Measurements from ENCODE around the gene CABLES1.

Gene CABLES1

GRCh38 chr18:23226930-23227725, 91.8 kb downstream of the CABLES1 start:
- Histone ChIP-seq H3K4me1 (ENCODE audit: insufficient read depth, low read length, severe bottlenecking) (peaks cover 91% of the 10 kb centered on the region), H2AFZ (ENCODE audit: low read length) (no peak overlapping the region), H3K4me3 (ENCODE audit: low read depth, low read length, poor library complexity, severe bottlenecking) (no peak overlapping the region), H3F3A (ENCODE audit: insufficient read depth, low read length) (peaks cover 10% of the 10 kb centered on the region; the same call in 1 of the 2 replicates), H3K4me2 (ENCODE audit: low read length) (no peak overlapping the region), H3K27ac (ENCODE audit: low read depth, low read length, poor library complexity, severe bottlenecking) (peak overlapping the region; percentile 97), H4K20me1 (ENCODE audit: insufficient read depth, low read length) (no peaks in the 10 kb centered on the region), H3K9me2 (ENCODE audit: low read depth, low read length) (no peaks in the 10 kb centered on the region), H3K9ac (ENCODE audit: low read length) (no peak overlapping the region; the same call in 1 of the 2 replicates), H3K79me2 (ENCODE audit: insufficient read depth, low read length) (no peaks in the 10 kb centered on the region), H3K9me3 (ENCODE audit: low read length) (no peaks in the 10 kb centered on the region), H3K27me3 (ENCODE audit: insufficient read depth, low read length) (no peaks in the 10 kb centered on the region), H3K36me3 (ENCODE audit: insufficient read depth, low read length) (no peaks in the 10 kb centered on the region)
- TF ChIP-seq EZH2 (IDR thresholded peaks at IDR 0.05; ENCODE audit: borderline replicate concordance, low read length) (no peak), CTCF (IDR thresholded peaks at IDR 0.05; ENCODE audit: low read length) (no peak)

GRCh38 chr18:23227726-23228070, 92.4 kb downstream of the CABLES1 start:
- Histone ChIP-seq H3K9me2 (ENCODE audit: low read depth, low read length) (no peaks in the 10 kb centered on the region), H3F3A (ENCODE audit: insufficient read depth, low read length) (peaks cover 10% of the 10 kb centered on the region; the same call in 1 of the 2 replicates), H2AFZ (ENCODE audit: low read length) (no peak overlapping the region), H4K20me1 (ENCODE audit: insufficient read depth, low read length) (no peaks in the 10 kb centered on the region), H3K27me3 (ENCODE audit: insufficient read depth, low read length) (no peaks in the 10 kb centered on the region), H3K9ac (ENCODE audit: low read length) (peak overlapping the region; percentile 59; the same call in 1 of the 2 replicates), H3K9me3 (ENCODE audit: low read length) (no peaks in the 10 kb centered on the region), H3K4me2 (ENCODE audit: low read length) (peak overlapping the region; percentile 46), H3K36me3 (ENCODE audit: insufficient read depth, low read length) (no peaks in the 10 kb centered on the region), H3K27ac (ENCODE audit: low read depth, low read length, poor library complexity, severe bottlenecking) (peak overlapping the region; percentile 97), H3K4me3 (ENCODE audit: low read depth, low read length, poor library complexity, severe bottlenecking) (peak overlapping the region; percentile 11), H3K79me2 (ENCODE audit: insufficient read depth, low read length) (no peaks in the 10 kb centered on the region), H3K4me1 (ENCODE audit: insufficient read depth, low read length, severe bottlenecking) (peaks cover 94% of the 10 kb centered on the region)
- TF ChIP-seq EZH2 (IDR thresholded peaks at IDR 0.05; ENCODE audit: borderline replicate concordance, low read length) (no peak), CTCF (IDR thresholded peaks at IDR 0.05; ENCODE audit: low read length) (no peak)

GRCh38 chr18:23228102-23229061, 93.1 kb downstream of the CABLES1 start:
- Histone ChIP-seq H3K4me1 (ENCODE audit: insufficient read depth, low read length, severe bottlenecking) (peaks cover 91% of the 10 kb centered on the region), H3K27ac (ENCODE audit: low read depth, low read length, poor library complexity, severe bottlenecking) (peak overlapping the region; percentile 97), H3K9ac (ENCODE audit: low read length) (peak overlapping the region; percentile 59)

More at GRCh38 chr18:23228102-23229061, 93.1 kb downstream of the CABLES1 start:
- H4K20me1 ChIP-seq (ENCODE audit: insufficient read depth, low read length): no peaks in the 10 kb centered on the region
- H3K79me2 ChIP-seq (ENCODE audit: insufficient read depth, low read length): no peaks in the 10 kb centered on the region
- H3K4me2 ChIP-seq (ENCODE audit: low read length): peak overlapping the region; percentile 46
- H3K27me3 ChIP-seq (ENCODE audit: insufficient read depth, low read length): no peaks in the 10 kb centered on the region
- peak overlapping the region; percentile 11 for H3K4me3 ChIP-seq (ENCODE audit: low read depth, low read length, poor library complexity, severe bottlenecking)
- no peak overlapping the region for H2AFZ ChIP-seq (ENCODE audit: low read length)
- no peaks in the 10 kb centered on the region for H3K36me3 ChIP-seq (ENCODE audit: insufficient read depth, low read length)
- no peaks in the 10 kb centered on the region for H3K9me3 ChIP-seq (ENCODE audit: low read length)
- TF ChIP-seq EZH2 (IDR thresholded peaks at IDR 0.05; ENCODE audit: borderline replicate concordance, low read length): no peak
- TF ChIP-seq CTCF (IDR thresholded peaks at IDR 0.05; ENCODE audit: low read length): no peak
- H3F3A ChIP-seq (ENCODE audit: insufficient read depth, low read length): peaks cover 10% of the 10 kb centered on the region; the same call in 1 of the 2 replicates
- H3K9me2 ChIP-seq (ENCODE audit: low read depth, low read length): no peaks in the 10 kb centered on the region

All from OCI-LY1 (cell line).